Lower leg skin (tissue), 4 donors: Measurements from ENCODE around the gene ARHGAP8. TPM values are rescaled to one million over a fixed set of nuclear protein-coding genes. Genes with fewer than 3 reads are reported as not detected.

Source experiments
- DNase-seq, 2 donors: peaks; one replicate each; pipeline ENCODE4 v3.0.0-alpha.2; 2019; ENCODE audit warnings: low spot score in 2 of 2
- H3K4me3 ChIP-seq: fragments of 200-600 bp; sonication (generic); 2 replicates; pipeline ENCODE4 v1.5.1; 2017; ENCODE audit warnings: mild to moderate bottlenecking, low read depth; ENCODE audit not compliant: poor library complexity, severe bottlenecking
- CTCF ChIP-seq, 3 donors: fragments of 450-650 bp; IDR thresholded peaks; one replicate each; pipeline ENCODE4 v1.5.1; 2016; ENCODE audit warnings: antibody characterized with exemption in 3 of 3, mild to moderate bottlenecking in 3 of 3, moderate library complexity in 2 of 3
- POLR2A ChIP-seq, 2 donors: fragments of 450-650 bp; IDR thresholded peaks; one replicate each; pipeline ENCODE4 v1.6.1; 2016 to 2017; ENCODE audit warnings: antibody characterized with exemption in 2 of 2, mild to moderate bottlenecking in 1 of 2, moderate library complexity in 1 of 2
- WGBS, 2 donors: methylation state at CpG; one replicate each; pipeline ENCODE4 v1.1.5; 2018; 5-methylcytosine and 5-hydroxymethylcytosine counted together
- intact Hi-C: fragments of 100-400 bp; cut with DNase I; formaldehyde crosslinking; loops from one replicate; pipeline ENCODE4 v1.15.0; 2023; ENCODE audit warnings: low total_unique reads
- total RNA-seq, 4 donors: library from RNA; depleted of rRNA; stranded (reverse); fragments of >200 nt; gene quantifications; one replicate each; pipeline ENCODE4 v1.1.0, GENCODE V29; 2016

The ARHGAP8 gene
- total RNA-seq, 4 donors from 2014 or later, result 2.9 to 3.4 (median 3.2) TPM

GRCh38 chr22:44734278-44734677 is 18.1 kb upstream of the ARHGAP8 start:
- TF ChIP-seq CTCF (IDR thresholded peaks at IDR 0.05) (no peak), POLR2A (IDR thresholded peaks at IDR 0.05) (no peak)
- no peak for DNase-seq
- WGBS, 2 donors, result 66 to 77% methylated on average over 7 to 8 of the region's 8 CpGs
- intact Hi-C loops, result no loop called here
- H3K4me3 ChIP-seq, result no peak overlapping the region

GRCh38 chr22:44734801-44735517 is 17.4 kb upstream of the ARHGAP8 start:
- WGBS, 2 donors, result 73 to 75% methylated on average over 12 to 23 of the region's 23 CpGs
- no peak overlapping the region for H3K4me3 ChIP-seq
- TF ChIP-seq POLR2A (IDR thresholded peaks at IDR 0.05) (no peak), CTCF (IDR thresholded peaks at IDR 0.05) (no peak)
- intact Hi-C loops, result loop anchor here (5.0 kb wide), 1 partner anchor 38 kb away; no protein-coding TSS in a partner anchor
- DNase-seq, result no peak

- WGBS, 2 donors, result 27 to 28% methylated on average over 16 to 17 of the region's 28 CpGs
- H3K4me3 ChIP-seq, result no peak overlapping the region
- DNase-seq, result peak; percentile 51 to 95
- intact Hi-C loops, result loop anchor here (5.0 kb wide), 1 partner anchor 38 kb away; no protein-coding TSS in a partner anchor
- TF ChIP-seq POLR2A (IDR thresholded peaks at IDR 0.05) (no peak), CTCF (IDR thresholded peaks at IDR 0.05) (peak in 1 of 3 donors; percentile 93)
Measured at GRCh38 chr22:44735518-44736428, 16.6 kb upstream of the ARHGAP8 start.

GRCh38 chr22:44736581-44737405 is 15.6 kb upstream of the ARHGAP8 start:
- WGBS, 2 donors, result 72 to 73% methylated on average over 31 to 43 of the region's 52 CpGs
- intact Hi-C loops, result loop anchor here (5.0 kb wide), 1 partner anchor 39 kb away; no protein-coding TSS in a partner anchor
- TF ChIP-seq CTCF (IDR thresholded peaks at IDR 0.05) (no peak), POLR2A (IDR thresholded peaks at IDR 0.05) (no peak)
- H3K4me3 ChIP-seq, result no peak overlapping the region
- no peak for DNase-seq
